ENCODE data around the gene GRID2IP. TPM values are rescaled to one million over a fixed set of nuclear protein-coding genes. Genes with fewer than 3 reads are reported as not detected.
A peak's percentile ranks its signal among the peaks of the same experiment; 100 is the strongest.

GRID2IP gene
- total and polyA plus RNA-seq, 10 of the 15 experiments (the other 5 are each of a cell fraction or from before 2014, with no cell fraction given): not detected

DNA sequence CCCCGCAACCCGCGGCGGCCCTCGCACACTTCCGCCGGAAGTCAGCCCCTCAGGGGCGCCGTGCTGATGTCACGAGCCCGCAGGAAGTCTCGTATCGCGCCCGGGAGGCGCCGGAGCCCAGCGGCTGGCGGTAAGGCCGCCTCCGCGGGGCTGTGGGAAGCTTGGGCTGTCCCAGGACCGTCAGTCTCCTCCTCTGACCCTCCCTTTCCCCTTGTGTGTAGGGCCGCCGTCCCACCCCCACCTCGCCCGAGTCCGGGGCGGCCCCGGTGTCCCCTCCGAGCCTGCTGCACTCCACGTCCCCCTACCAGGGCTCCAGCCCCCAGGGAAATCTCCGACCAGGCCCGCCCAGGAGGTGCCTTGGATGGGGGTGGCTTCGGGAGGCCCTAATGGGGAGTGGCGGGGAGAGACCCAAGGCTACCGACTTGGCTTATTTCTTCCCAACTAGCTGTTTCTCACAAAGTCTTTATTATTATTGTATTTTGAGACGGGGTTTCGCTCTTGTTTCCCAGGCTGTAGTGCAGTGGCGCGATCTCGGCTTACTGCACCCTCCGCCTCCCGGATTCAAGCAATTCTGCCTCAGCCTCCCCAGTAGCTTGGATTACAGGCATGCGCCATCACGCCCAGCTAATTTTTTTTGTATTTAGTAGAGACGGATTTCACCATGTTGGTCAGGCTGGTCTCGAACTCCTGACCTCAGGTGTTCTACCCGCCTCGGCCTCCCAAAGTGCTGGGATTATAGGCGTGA, 26.3 kb upstream of the GRID2IP start, which contains the start of gene ZDHHC4 (continued):
- TF ChIP-seq, protein P1, sequence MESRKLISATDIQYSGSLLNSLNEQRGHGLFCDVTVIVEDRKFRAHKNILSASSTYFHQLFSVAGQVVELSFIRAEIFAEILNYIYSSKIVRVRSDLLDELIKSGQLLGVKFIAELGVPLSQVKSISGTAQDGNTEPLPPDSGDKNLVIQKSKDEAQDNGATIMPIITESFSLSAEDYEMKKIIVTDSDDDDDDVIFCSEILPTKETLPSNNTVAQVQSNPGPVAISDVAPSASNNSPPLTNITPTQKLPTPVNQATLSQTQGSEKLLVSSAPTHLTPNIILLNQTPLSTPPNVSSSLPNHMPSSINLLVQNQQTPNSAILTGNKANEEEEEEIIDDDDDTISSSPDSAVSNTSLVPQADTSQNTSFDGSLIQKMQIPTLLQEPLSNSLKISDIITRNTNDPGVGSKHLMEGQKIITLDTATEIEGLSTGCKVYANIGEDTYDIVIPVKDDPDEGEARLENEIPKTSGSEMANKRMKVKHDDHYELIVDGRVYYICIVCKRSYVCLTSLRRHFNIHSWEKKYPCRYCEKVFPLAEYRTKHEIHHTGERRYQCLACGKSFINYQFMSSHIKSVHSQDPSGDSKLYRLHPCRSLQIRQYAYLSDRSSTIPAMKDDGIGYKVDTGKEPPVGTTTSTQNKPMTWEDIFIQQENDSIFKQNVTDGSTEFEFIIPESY (IDR thresholded peaks at IDR 0.05): no peak
- no peak; the same call in 1 of the 2 replicates for TF ChIP-seq STAT1 (conservative IDR thresholded peaks at IDR 0.05)
- TF ChIP-seq CBX5 (IDR thresholded peaks at IDR 0.05; ENCODE audit: low read depth): peak; percentile 30; the same call in 1 of the 2 replicates
- peak; percentile 84 for TF ChIP-seq NR2F1 (conservative IDR thresholded peaks at IDR 0.05)
- TF ChIP-seq, protein P2, sequence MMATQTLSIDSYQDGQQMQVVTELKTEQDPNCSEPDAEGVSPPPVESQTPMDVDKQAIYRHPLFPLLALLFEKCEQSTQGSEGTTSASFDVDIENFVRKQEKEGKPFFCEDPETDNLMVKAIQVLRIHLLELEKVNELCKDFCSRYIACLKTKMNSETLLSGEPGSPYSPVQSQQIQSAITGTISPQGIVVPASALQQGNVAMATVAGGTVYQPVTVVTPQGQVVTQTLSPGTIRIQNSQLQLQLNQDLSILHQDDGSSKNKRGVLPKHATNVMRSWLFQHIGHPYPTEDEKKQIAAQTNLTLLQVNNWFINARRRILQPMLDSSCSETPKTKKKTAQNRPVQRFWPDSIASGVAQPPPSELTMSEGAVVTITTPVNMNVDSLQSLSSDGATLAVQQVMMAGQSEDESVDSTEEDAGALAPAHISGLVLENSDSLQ (IDR thresholded peaks at IDR 0.05): peak; percentile 77
- peak; percentile 48; the same call in 1 of the 2 replicates for TF ChIP-seq HCFC1 (IDR thresholded peaks at IDR 0.05; ENCODE audit: low read length)
- TF ChIP-seq, protein P3, sequence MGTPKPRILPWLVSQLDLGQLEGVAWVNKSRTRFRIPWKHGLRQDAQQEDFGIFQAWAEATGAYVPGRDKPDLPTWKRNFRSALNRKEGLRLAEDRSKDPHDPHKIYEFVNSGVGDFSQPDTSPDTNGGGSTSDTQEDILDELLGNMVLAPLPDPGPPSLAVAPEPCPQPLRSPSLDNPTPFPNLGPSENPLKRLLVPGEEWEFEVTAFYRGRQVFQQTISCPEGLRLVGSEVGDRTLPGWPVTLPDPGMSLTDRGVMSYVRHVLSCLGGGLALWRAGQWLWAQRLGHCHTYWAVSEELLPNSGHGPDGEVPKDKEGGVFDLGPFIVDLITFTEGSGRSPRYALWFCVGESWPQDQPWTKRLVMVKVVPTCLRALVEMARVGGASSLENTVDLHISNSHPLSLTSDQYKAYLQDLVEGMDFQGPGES (IDR thresholded peaks at IDR 0.05): no peak
- no peak for TF ChIP-seq TBL1XR1 (IDR thresholded peaks at IDR 0.05; ENCODE audit: low read depth, low read length)
- TF ChIP-seq YY1 (IDR thresholded peaks at IDR 0.05; ENCODE audit: low read depth, low read length): peak; percentile 78; the same call in 1 of the 2 replicates
- peak; percentile 47 for TF ChIP-seq SIX5 (IDR thresholded peaks at IDR 0.05; ENCODE audit: low read depth, low read length, severe bottlenecking)
- TF ChIP-seq NR2C1 (IDR thresholded peaks at IDR 0.05): peak; percentile 94; the same call in 1 of the 2 replicates
- TF ChIP-seq TAF1 (IDR thresholded peaks at IDR 0.05; ENCODE audit: borderline replicate concordance, low read depth, low read length): peak; percentile 86; the same call in 1 of the 2 replicates
- TF ChIP-seq, protein P4, sequence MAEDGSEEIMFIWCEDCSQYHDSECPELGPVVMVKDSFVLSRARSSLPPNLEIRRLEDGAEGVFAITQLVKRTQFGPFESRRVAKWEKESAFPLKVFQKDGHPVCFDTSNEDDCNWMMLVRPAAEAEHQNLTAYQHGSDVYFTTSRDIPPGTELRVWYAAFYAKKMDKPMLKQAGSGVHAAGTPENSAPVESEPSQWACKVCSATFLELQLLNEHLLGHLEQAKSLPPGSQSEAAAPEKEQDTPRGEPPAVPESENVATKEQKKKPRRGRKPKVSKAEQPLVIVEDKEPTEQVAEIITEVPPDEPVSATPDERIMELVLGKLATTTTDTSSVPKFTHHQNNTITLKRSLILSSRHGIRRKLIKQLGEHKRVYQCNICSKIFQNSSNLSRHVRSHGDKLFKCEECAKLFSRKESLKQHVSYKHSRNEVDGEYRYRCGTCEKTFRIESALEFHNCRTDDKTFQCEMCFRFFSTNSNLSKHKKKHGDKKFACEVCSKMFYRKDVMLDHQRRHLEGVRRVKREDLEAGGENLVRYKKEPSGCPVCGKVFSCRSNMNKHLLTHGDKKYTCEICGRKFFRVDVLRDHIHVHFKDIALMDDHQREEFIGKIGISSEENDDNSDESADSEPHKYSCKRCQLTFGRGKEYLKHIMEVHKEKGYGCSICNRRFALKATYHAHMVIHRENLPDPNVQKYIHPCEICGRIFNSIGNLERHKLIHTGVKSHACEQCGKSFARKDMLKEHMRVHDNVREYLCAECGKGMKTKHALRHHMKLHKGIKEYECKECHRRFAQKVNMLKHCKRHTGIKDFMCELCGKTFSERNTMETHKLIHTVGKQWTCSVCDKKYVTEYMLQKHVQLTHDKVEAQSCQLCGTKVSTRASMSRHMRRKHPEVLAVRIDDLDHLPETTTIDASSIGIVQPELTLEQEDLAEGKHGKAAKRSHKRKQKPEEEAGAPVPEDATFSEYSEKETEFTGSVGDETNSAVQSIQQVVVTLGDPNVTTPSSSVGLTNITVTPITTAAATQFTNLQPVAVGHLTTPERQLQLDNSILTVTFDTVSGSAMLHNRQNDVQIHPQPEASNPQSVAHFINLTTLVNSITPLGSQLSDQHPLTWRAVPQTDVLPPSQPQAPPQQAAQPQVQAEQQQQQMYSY (CRISPR knock-in tag; IDR thresholded peaks at IDR 0.05): no peak
- no peak for TF ChIP-seq NFXL1 (IDR thresholded peaks at IDR 0.05; ENCODE audit: borderline replicate concordance)
- TF ChIP-seq, protein P5, sequence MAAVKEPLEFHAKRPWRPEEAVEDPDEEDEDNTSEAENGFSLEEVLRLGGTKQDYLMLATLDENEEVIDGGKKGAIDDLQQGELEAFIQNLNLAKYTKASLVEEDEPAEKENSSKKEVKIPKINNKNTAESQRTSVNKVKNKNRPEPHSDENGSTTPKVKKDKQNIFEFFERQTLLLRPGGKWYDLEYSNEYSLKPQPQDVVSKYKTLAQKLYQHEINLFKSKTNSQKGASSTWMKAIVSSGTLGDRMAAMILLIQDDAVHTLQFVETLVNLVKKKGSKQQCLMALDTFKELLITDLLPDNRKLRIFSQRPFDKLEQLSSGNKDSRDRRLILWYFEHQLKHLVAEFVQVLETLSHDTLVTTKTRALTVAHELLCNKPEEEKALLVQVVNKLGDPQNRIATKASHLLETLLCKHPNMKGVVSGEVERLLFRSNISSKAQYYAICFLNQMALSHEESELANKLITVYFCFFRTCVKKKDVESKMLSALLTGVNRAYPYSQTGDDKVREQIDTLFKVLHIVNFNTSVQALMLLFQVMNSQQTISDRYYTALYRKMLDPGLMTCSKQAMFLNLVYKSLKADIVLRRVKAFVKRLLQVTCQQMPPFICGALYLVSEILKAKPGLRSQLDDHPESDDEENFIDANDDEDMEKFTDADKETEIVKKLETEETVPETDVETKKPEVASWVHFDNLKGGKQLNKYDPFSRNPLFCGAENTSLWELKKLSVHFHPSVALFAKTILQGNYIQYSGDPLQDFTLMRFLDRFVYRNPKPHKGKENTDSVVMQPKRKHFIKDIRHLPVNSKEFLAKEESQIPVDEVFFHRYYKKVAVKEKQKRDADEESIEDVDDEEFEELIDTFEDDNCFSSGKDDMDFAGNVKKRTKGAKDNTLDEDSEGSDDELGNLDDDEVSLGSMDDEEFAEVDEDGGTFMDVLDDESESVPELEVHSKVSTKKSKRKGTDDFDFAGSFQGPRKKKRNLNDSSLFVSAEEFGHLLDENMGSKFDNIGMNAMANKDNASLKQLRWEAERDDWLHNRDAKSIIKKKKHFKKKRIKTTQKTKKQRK (IDR thresholded peaks at IDR 0.05; ENCODE audit: low read depth, low read length): no peak
- no peak for TF ChIP-seq SRF (IDR thresholded peaks at IDR 0.05; ENCODE audit: low read depth in 2 of 2, low read length in 2 of 2)

Measured in GM12878 (cell line).